Measurements from ENCODE around the gene GIMAP5.
"Not testable (repeated sequence)": the region's sequence is repeated elsewhere in the genome, so short reads cannot be mapped to it uniquely, and the experiment has no call there.

Gene GIMAP5

DNA sequence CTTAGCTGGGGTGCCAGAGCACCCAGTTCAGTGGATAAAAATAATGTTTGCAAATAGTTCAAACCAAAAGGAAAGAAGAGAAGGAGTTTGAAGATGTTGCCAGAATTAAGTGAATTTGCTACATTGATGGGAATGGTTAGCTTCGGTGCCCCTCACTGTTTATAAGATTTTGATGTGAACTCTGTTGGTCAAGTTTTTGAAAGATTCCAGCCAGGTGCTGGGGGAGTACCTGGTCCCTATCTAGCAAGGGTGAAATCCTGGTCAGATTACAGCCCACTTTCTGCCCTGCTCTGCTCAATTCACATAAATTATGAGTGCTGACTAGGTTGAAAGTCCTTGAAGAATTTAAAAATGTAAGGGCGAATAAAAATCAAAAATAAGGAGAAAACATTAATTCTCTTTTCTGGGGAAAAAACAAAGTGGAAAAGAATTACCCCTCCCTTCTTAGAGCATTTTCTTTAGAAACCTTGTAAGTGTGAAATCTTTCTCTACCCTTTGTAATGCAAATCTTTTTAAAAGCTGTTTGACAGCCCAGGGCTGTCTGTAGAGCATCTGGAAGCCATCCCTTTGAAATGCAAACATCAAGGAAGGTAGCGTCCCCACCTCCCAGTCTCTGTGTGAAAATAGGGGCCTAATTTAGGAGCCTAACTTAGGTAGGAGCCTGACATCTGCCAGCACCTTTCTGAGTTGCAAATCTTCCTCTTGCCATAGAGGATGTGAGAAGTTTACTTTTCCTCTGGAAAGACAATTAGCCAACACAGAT is 1.4 kb upstream of the GIMAP5 start:
- DNase-seq = no peak

- no peak for DNase-seq
These were observed 354 bp upstream of the GIMAP5 start for GRCh38 chr7:150736864-150737263.

- no peak for DNase-seq
These were observed 874 bp downstream of the GIMAP5 start for GRCh38 chr7:150738092-150738491.

GRCh38 chr7:150738591-150739001 is 1.4 kb downstream of the GIMAP5 start:
- no peak for DNase-seq

DNA sequence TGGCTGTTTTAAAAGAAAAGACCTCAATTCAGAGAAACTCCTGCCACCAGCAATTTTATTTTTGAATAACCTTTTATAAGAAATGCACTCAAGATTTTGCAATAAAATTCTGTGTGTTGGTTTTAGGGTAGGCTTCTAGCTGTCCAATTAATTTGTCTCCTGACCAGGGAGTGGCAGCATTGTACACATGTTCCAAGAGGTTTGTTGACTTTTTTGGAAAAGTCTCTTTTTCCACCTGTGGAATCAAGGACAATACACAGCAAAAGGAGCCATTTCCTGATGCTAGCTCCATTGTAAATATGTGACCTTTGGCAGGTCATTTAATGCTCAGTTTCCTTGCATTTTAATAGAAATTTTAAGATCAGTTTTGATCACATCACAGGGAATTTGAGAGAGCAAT is 1.8 kb downstream of the GIMAP5 start:
- DNase-seq = no peak

DNA sequence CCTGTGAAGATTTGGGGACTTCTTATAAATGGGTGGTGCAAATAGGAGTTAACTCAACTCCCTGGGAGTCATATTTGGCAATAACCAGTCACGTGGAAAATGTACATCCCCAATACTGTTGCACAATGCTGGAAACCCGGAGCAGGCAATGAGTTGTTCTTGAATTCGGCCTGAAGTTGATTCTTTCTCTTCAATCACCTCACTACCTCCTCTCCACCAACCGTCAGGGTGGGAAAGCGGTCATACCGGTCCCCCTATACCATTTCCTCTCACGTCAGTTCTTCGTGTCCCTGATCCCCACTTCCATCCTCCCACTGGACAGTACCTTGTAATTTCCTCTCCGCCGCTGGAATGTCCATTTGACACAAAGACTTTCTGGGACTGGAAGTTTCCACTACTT is 2.8 kb downstream of the GIMAP5 start:
- no peak for DNase-seq

DNA sequence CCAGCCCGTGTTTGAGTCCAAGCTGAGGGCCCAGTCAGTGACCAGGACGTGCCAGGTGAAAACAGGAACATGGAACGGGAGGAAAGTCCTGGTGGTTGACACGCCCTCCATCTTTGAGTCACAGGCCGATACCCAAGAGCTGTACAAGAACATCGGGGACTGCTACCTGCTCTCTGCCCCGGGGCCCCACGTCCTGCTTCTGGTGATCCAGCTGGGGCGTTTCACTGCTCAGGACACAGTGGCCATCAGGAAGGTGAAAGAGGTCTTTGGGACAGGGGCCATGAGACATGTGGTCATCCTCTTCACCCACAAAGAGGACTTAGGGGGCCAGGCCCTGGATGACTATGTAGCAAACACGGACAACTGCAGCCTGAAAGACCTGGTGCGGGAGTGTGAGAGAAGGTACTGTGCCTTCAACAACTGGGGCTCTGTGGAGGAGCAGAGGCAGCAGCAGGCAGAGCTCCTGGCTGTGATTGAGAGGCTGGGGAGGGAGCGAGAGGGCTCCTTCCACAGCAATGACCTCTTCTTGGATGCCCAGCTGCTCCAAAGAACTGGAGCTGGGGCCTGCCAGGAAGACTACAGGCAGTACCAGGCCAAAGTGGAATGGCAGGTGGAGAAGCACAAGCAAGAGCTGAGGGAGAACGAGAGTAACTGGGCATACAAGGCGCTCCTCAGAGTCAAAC is 5.2 kb downstream of the GIMAP5 start:
- no peak for DNase-seq

DNA sequence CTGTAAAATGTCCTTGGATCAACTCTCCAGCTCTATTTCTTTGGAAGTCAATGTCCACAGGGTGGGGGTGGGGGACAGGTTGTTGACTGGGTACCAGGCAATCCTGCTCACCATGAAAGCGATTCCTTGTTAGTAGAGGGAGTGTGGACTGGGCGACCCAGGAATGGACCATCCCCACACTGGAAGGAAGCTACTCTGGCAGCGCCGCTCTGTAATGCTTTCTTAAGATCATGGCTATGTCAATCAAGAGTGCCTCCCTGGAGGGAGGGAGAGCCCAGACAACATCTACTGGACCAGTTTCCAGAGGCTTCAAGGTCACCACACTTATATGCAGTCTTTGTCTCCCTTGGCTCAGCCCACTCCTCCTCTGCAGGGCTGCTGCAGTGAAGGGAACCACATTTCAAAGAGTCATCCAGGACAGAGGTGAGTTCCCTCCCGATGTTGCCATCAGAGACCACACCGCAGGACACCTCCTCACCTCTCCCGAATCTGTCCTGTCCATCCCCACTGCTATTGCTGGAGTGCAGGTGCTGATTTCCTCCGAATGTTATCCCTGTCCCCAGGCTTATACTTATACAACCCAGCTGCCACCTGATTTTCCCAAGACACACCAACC is 6.9 kb downstream of the GIMAP5 start:
- no peak for DNase-seq

GRCh38 chr7:150745086-150745485 is 7.9 kb downstream of the GIMAP5 start:
- DNase-seq = no peak

DNA sequence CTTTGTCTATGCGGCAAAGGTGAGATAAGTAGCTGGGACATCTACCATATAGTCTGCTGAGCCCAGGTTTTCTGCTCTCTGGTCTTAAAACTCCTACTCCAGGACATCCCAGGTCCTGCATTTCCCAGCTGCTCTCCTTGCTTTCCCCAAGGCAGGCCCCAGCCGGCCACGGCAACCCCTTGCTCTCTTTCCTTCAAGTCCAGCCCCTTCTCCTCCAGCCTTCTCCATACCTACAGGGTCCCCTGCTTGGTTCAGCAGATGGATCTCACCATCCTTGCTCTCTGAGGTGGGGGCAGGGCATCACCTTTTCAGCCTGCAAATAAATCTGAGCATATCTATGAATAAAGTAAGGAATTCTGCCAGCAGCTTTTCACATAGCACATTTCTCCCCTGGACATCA is 8.7 kb downstream of the GIMAP5 start:
- no peak for DNase-seq

- no peak for DNase-seq
These were observed 9.7 kb downstream of the GIMAP5 start for GRCh38 chr7:150746921-150747320.

GRCh38 chr7:150748376-150748775 is 11.2 kb downstream of the GIMAP5 start:
- DNase-seq = no peak

DNA sequence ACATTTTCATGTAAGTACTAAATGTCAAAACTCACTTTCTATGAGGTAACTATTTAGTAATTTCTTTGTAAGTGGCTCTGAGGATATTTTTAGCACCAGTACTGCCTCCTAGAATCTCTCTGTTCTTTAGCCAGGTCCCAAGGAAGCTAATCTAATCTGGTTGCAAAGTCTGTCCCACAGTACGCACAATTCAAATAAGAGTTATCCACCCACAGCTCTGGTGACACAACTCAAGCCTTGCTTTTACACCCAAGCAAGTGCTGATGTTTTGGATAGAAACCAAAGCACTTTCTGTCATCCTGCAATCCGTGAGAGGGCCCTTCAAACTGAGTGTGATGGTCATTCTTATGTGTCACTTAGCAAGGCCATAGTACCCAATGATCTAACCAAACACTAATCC is 14.5 kb downstream of the GIMAP5 start:
- no peak for DNase-seq

DNA sequence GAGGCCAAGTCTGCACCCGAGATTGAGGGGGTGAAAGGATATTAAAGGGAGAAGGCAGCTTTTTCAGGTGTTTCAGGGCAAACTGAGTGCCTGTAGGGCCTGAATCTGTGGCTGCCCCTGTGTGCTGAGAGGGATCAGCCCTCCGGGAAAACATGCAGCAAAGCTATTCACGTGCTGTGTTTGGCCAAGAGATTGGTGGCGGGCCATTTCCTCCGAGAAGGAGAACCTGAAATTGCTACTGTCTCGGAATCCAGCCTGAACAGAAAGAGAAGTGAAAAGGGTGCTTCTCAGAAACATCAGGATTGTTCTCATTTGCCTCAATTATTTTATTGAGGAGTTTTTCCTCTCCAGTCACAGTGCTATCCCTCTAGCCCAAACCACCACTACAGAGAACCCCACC is 16.0 kb downstream of the GIMAP5 start:
- DNase-seq = no peak

DNA sequence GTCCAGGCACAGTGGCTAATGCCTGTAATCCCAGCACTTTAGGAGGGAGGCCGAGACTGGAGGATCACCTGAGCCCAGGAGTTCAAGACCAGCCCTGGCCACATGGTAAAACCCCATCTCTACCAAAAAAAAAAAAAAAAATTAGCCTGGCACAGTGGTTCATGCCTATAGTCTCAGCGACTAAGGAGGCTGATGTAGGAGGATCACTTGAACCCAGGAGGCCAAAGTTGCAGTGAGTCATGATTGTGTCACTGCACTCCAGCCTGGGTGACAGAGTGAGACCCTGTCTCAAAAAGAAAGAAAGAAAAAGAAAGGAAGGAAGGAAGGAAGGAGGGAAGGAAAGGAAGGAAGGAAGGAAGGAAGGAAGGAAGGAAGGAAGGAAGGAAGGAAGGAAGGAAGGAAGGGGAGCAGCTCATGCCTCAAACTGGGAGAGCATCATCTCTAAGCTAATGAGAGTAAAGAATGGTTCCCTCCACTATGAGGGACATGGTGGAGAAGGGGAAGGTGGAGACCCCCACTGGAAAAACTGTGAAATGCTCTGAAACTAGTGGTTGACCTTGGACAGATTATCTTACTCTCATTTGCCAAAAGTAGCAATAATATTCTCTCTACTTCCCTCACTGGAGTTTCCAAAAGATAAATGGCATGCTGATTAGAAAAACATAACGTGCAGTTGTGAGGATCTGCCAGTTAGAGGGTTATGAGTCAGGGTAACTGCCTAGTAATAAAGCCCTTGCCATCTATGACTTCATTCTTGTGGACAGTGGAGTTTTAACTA is 16.8 kb downstream of the GIMAP5 start:
- DNase-seq = peak; percentile 39

DNA sequence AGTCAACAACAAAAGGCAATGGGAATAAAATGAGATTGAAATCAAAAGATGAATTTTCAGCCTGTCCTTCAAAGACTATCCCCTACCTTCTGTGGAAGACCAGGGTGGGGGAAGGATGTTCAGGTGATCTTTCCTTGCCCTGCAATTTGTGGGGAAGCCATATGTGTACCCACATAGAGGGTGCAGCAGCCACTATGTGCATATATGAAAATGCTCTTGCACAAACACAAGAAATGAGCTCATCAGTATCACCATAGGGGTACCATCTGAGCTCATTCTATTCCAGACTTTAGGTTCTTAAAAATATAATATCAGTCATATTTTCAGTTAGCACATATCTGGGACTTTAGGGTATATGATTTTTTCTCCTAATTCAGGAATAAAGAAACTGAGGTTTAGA is 17.7 kb downstream of the GIMAP5 start:
- DNase-seq = no peak

DNA sequence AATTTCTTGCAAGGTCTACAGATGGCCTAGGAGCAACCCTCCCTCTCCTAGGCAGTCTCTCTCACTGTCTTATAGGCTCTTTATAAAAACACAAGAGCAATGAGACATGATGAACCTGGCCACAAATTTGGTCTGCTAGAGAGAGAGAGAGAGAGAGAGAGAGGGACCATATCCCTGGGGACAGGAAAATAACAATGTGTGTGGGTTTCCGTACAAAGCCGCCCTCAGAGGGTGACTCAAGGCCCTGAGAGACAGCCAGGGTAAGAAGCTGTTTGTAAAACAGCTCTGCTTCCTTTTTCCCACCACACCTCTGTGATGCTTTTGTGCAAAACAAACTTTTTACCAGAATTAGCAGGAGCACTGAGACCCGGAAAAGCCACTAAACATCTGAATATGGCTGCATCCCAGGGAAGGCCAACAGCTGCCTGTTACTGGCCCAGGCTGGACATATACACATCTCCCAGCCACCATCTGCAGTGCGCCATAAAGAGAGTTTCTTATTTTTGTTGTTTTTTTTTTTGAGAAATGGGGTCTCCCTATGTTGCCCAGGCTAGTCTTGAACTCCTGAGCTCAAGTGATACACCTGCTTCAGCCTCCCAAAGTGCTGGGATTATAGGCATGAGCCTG is 18.4 kb downstream of the GIMAP5 start:
- no peak for DNase-seq

- DNase-seq = no peak
These were observed 18.9 kb downstream of the GIMAP5 start for GRCh38 chr7:150756166-150756565.

- no peak for DNase-seq
These were observed 19.6 kb downstream of the GIMAP5 start for GRCh38 chr7:150756858-150757257.

- DNase-seq = no peak
These were observed 22.3 kb downstream of the GIMAP5 start for GRCh38 chr7:150759479-150759878.

DNA sequence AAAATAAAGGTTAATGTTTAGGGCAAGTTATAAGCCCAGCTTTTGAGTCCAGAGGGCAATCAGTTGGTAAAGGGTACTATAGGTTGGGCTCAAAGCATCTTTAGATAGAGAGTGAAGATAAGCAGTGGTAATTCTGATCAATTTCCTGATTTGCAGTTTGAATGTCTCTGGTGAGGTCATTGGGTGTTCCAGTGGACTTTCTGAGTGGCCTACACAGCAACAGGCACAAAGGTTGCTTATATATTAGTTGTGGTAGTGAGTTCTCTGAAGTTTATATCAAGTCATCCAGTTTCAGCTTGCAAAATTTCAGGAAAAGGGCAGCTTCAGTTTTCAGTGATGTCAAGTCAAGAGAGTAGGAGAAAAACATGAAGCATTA is 29.1 kb downstream of the GIMAP5 start:
- DNase-seq = no peak

DNA sequence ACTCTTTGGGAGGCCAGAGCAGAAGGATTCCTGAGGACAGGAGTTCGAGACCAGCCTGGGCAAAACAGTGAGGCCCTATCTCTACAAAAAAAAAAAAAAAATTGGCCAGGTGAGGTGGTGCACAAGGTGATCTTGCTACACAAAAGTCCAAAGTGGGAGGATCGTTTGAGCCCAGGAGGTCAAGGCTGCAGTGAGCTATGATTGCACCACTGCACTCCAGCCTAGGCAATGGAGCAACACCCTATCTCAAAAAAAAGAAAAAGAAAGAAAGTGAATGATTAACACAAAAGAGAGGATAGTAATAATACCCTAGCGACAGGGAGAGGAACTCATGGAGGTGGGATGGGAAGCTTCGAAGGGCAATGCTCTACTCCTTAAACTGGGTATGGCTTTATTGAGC is 32.5 kb downstream of the GIMAP5 start:
- DNase-seq = no peak

DNA sequence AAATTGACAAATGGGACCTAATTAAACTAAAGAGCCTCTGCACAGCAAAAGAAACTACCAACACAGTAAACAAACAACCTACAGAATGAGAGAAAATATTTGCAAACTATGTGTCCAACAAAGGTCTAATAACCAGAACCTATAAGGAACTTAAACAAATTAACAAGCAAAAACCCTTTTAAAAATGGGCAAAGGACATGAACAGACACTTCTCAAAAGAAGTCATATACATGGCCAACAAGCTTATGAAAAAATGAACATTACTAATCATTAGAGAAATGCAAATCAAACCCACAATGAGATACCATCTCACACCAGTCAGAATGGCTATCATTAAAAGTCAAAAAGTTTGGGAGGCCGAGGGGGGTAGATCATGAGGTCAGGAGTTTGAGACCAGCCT is 36.9 kb downstream of the GIMAP5 start:
- not testable (repeated sequence) for DNase-seq
